NCI-H774 (cell line): ENCODE data around the gene SCNN1G.

Source experiments
- DNase-seq: peaks from one replicate; lab custom pipeline; 2025; lab: John Stamatoyannopoulos, UW

SCNN1G gene

GRCh38 chr16:23202166-23202565, 19.6 kb downstream of the SCNN1G start:
- no peak for DNase-seq

GRCh38 chr16:23206986-23207385, 24.4 kb downstream of the SCNN1G start:
- DNase-seq = peak; percentile 49

GRCh38 chr16:23207485-23207884, 24.9 kb downstream of the SCNN1G start:
- peak; percentile 95 for DNase-seq

GRCh38 chr16:23209606-23210005, 27.1 kb downstream of the SCNN1G start:
- no peak for DNase-seq

GRCh38 chr16:23213831-23214230, 31.3 kb downstream of the SCNN1G start:
- no peak for DNase-seq

GRCh38 chr16:23214796-23215195, 32.3 kb downstream of the SCNN1G start:
- no peak for DNase-seq

- no peak for DNase-seq
Observed at GRCh38 chr16:23215435-23215834, 32.9 kb downstream of the SCNN1G start.

- no peak for DNase-seq
Observed at GRCh38 chr16:23216658-23217246, 34.2 kb downstream of the SCNN1G start.

GRCh38 chr16:23217646-23218045, 35.1 kb downstream of the SCNN1G start:
- DNase-seq = no peak

GRCh38 chr16:23222929-23223328, 40.4 kb downstream of the SCNN1G start:
- DNase-seq = no peak

GRCh38 chr16:23223368-23223767, 40.8 kb downstream of the SCNN1G start:
- DNase-seq = no peak

GRCh38 chr16:23225109-23225508, 42.6 kb downstream of the SCNN1G start:
- DNase-seq = no peak

GRCh38 chr16:23225634-23226033, 43.1 kb downstream of the SCNN1G start:
- DNase-seq = no peak

GRCh38 chr16:23227529-23227928, 45.0 kb downstream of the SCNN1G start:
- no peak for DNase-seq

GRCh38 chr16:23229714-23230113, 47.2 kb downstream of the SCNN1G start:
- no peak for DNase-seq

- no peak for DNase-seq
Observed at GRCh38 chr16:23232806-23233205, 50.3 kb downstream of the SCNN1G start.

GRCh38 chr16:23235176-23235575, 52.6 kb downstream of the SCNN1G start:
- DNase-seq = no peak

GRCh38 chr16:23236983-23237382, 54.4 kb downstream of the SCNN1G start:
- DNase-seq = no peak

- DNase-seq = no peak
Observed at GRCh38 chr16:23240994-23241393, 58.4 kb downstream of the SCNN1G start.

- no peak for DNase-seq
Observed at GRCh38 chr16:23244122-23244521, 61.6 kb downstream of the SCNN1G start.

GRCh38 chr16:23245268-23245667, 62.7 kb downstream of the SCNN1G start:
- no peak for DNase-seq

GRCh38 chr16:23248261-23249194, 66.0 kb downstream of the SCNN1G start:
- DNase-seq = no peak

- no peak for DNase-seq
Observed at GRCh38 chr16:23249830-23250229, 67.3 kb downstream of the SCNN1G start.
